PC-3 (cell line): Measurements from ENCODE around the gene GPR89B.

ENCODE experiments used
- CTCF ChIP-seq: fragments of 300-600 bp; sonication (generic); conservative IDR thresholded peaks from 2 replicates; pipeline ENCODE4 v1.5.1; 2017; ENCODE audit warnings: antibody characterized with exemption, low read depth, mild to moderate bottlenecking, low read length
- EZH2 ChIP-seq: fragments of 300-600 bp; sonication (generic); IDR thresholded peaks from one replicate; pipeline ENCODE4 v1.6.1; 2017; ENCODE audit warnings: antibody characterized with exemption, mild to moderate bottlenecking, low read length; ENCODE audit not compliant: unreplicated experiment

- TF ChIP-seq EZH2 (no peak), CTCF (no peak)
Observed at GRCh38 chr1:147895123-147895522, 33.1 kb upstream of the GPR89B start.
